H1 (cell line): ENCODE measurements around the gene CCDC197. TPM values are rescaled to one million over a fixed set of nuclear protein-coding genes. Genes with fewer than 3 reads are reported as not detected.

ENCODE experiments used
- polyA plus RNA-seq, 7 experiments: library from polyadenylated mRNA; depleted of rRNA in 3 of 7; stranded (reverse) in 5 of 7; unstranded in 2 of 7; fragments of >200 nt in 5 of 7; fragments of 200-250 nt in 2 of 7; gene quantifications; 1 replicate in 5 of 7; 2 replicates in 1 of 7; 4 replicates in 1 of 7; pipeline versions ENCODE4 v1.2.1 to v1.2.3, GENCODE V29; 2011 to 2013; ENCODE audit warnings: missing spikeins in 2 of 7, mixed read lengths in 2 of 7
- total RNA-seq: library from RNA; stranded (reverse); fragmentation: NEBNext Ultra II Directional; extraction: Animal tissue kit (Norgen Biotek cat#: 25700); gene quantifications from 2 replicates; pipeline ENCODE4 v1.2.1, GENCODE V29; 2021
- TF ChIP-seq, protein P1 (sequence below): IDR thresholded peaks from 2 replicates; pipeline ENCODE4 v1.6.1; 2012; ENCODE audit warnings: inconsistent platforms

CCDC197 gene
- total and polyA plus RNA-seq, 2 of the 8 experiments (the other 6 are each of a cell fraction or from before 2014, with no cell fraction given) = not detected

DNA sequence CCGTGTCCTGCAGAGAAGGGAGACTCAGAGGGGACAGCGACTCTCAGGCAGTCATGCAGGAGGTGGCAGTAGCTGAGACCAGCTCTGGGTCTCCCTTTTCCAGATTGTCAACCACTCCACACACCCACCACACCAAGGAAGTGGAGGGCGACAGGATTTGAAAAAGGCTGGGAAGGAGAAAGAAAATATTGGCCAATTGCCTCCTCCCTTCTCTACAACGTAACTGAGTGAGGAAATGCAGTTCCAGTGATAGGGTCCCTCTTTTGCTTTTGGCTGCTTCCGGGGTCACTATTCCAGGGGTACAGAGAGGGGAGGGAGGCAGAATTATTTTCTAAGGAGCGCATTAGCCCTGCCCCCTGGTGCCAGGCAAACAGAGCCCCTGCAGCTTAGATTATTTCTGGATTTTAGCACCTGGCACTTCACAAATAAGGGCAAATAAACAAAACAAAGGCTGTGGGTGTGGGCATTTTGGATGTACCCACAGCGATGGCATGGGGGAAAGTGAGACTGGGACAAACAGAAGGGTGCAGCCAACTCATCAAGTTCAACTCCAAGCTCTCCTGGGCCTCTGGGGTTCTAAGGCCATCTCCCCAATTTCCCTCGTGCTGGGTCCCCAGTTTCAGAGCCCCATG, 41.1 kb upstream of the CCDC197 start (continued):
- TF ChIP-seq, protein P1, sequence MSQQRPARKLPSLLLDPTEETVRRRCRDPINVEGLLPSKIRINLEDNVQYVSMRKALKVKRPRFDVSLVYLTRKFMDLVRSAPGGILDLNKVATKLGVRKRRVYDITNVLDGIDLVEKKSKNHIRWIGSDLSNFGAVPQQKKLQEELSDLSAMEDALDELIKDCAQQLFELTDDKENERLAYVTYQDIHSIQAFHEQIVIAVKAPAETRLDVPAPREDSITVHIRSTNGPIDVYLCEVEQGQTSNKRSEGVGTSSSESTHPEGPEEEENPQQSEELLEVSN = no peak
